HG02938 (cell line): ENCODE measurements around the gene RTN1.

ENCODE experiments used
- ATAC-seq: cut with Tn5 transposase; IDR thresholded peaks from one replicate; pipeline ENCODE4 v1.9.1; 2021; ENCODE audit warnings: mild to moderate bottlenecking, moderate library complexity; ENCODE audit not compliant: unreplicated experiment

RTN1 gene

DNA sequence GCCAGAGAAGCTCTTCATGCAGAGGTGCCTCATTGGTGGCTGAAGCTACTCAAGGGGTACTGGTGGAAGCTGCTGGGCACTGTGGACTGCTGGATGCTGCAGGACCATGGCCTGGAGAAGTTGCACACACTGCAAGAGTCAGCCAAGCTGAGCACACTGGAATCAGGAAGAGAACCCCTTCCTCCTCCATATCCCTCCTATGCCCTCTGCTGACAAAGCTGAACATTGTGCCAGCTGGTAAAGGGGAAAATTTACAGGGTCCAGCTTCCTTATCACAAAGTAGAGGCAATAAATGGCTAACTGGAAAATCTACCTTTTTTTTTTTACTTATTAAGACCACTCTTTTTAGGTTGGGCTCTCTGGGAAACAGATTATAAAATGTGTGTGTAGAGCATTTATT is 300.5 kb downstream of the RTN1 start:
- ATAC-seq = no peak

DNA sequence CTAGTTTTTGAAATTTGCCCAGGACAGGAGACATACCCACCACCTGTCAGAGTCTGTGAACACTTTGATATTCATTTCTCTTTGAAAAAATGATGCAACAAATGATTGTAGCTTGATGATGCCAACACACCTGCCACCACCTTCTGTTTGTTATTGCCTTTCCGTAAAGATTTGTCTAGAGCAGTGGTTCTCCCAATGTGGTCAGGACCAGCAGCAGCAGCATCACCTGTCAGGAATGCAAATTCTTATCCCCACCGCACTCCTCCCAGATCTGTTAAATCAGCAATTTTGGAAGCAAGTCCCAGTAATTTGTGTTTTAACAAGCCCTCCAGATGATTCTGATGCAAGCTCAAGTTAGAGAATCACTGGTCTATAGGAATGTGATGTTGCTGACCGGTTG is 303.9 kb downstream of the RTN1 start:
- ATAC-seq = no peak

DNA sequence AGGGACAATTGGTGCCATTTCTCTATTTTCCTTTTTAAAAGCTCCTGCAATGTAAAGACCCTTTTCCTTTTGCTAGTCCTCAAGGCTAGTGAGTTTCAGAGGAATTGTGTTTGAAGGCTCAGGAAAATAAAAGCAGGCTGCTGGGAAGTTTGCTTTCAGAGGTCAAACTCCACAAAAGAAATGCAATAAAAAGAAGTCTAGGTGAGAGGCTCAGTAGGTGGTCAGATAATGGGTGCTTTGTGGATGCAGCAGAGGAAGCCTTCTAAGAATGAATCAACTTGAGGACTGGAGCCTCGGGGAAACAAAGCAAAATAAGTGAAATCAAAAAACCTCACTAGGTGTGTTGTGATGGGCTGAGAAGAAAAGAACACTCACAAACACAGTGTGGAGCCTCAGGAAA is 304.3 kb downstream of the RTN1 start:
- no peak for ATAC-seq

DNA sequence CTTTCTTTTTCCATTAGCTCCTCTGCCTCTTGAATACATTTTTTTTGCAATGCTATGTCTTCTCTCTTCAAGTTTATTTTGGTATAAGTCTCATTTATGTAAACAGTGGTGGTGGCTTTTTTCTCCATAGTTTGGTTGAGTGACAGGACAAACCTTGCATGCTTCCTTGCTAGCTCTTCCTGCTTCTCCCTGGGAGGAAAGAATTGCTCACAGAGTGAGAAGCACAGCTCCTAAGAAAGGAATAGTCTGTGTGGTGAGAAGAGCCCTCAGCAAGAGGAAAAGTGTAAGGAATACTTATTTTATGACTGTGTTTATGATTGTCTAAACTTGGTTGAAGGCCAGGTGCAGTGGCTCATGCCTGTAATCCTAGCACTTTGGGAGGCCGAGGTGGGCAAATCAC is 305.5 kb downstream of the RTN1 start:
- no peak for ATAC-seq

DNA sequence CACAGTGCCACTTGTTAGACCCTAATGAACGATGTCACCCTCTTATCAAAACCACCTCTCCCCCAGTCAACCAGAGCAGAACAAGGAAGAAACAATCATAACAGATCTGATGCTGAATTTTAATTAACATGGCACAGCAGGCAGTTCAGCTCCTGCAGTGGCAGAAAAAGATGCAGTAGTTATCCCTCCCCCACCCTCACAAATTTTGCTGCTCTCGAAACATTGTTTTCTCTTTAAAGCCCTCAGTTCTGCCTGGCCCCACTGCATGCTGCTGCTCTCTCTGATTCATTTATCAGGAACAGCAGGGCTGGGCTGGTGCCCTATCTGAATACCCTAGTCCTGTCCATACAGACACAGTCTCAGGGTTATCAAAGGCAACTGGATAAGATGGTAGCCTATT is 306.2 kb downstream of the RTN1 start:
- ATAC-seq = no peak

DNA sequence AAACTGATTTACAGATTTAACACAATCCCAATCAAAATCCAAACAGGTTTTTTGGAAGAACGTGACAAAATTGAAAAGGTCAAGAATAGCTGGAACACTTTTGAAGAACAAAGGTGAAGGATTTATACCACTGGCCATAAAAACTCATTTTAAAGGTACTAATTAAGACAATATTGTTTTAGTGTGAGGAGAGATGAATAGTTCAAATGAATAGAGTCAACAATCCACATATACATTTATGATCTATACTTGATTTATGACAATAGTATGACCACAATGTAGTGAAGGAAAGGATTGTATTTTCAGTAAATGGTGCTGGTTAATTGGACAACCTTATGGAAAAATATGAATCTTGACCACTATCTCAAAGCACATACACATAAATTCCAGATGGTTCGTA is 323.3 kb downstream of the RTN1 start:
- no peak for ATAC-seq
